OCI-LY7 (cell line): ENCODE measurements around the gene GABRG3.

Experiments used
- EZH2phosphoT487 ChIP-seq: fragments of 200-600 bp; sonication (generic); IDR thresholded peaks from 2 replicates; pipeline ENCODE4 v1.6.1; 2018; ENCODE audit warnings: low read depth, borderline replicate concordance, mild to moderate bottlenecking, mixed run types, antibody characterized with exemption, low read length, moderate library complexity, mixed read lengths
- TF ChIP-seq, protein P1 (sequence below): fragments of 200-600 bp; sonication (generic); conservative IDR thresholded peaks from 2 replicates; pipeline ENCODE4 v1.5.1; 2014; ENCODE audit warnings: mild to moderate bottlenecking, antibody characterized with exemption, low read length, moderate library complexity, mixed read lengths

GRCh38 chr15:26954403-26954802 lies 16.6 kb upstream of the GABRG3 start:
- TF ChIP-seq, protein P1, sequence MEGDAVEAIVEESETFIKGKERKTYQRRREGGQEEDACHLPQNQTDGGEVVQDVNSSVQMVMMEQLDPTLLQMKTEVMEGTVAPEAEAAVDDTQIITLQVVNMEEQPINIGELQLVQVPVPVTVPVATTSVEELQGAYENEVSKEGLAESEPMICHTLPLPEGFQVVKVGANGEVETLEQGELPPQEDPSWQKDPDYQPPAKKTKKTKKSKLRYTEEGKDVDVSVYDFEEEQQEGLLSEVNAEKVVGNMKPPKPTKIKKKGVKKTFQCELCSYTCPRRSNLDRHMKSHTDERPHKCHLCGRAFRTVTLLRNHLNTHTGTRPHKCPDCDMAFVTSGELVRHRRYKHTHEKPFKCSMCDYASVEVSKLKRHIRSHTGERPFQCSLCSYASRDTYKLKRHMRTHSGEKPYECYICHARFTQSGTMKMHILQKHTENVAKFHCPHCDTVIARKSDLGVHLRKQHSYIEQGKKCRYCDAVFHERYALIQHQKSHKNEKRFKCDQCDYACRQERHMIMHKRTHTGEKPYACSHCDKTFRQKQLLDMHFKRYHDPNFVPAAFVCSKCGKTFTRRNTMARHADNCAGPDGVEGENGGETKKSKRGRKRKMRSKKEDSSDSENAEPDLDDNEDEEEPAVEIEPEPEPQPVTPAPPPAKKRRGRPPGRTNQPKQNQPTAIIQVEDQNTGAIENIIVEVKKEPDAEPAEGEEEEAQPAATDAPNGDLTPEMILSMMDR: no peak
- TF ChIP-seq EZH2phosphoT487: no peak
